Glutamatergic neuron (in vitro differentiated cells): ENCODE data around the gene SLIT1. TPM values are rescaled to one million over a fixed set of nuclear protein-coding genes. Genes with fewer than 3 reads are reported as not detected.

Experiments
- DNase-seq: peaks from one replicate; pipeline ENCODE4 v3.0.0; 2022
- H3K27ac Mint-ChIP-seq: one replicate; pipeline ENCODE4 v1.8.0; 2020; ENCODE audit warnings: mild to moderate bottlenecking, mixed read lengths, inconsistent platforms; ENCODE audit not compliant: unreplicated experiment
- H3K27me3 Mint-ChIP-seq: one replicate; pipeline ENCODE4 v1.8.0; 2020; ENCODE audit warnings: mild to moderate bottlenecking, moderate library complexity, mixed read lengths, inconsistent platforms; ENCODE audit not compliant: unreplicated experiment
- H3K36me3 Mint-ChIP-seq: one replicate; pipeline ENCODE4 v1.8.0; 2020; ENCODE audit warnings: mild to moderate bottlenecking, mixed read lengths, inconsistent platforms; ENCODE audit not compliant: unreplicated experiment
- H3K4me1 Mint-ChIP-seq: one replicate; pipeline ENCODE4 v1.8.0; 2020; ENCODE audit warnings: mild to moderate bottlenecking, low read depth, mixed read lengths, inconsistent platforms; ENCODE audit not compliant: unreplicated experiment
- H3K4me3 Mint-ChIP-seq: one replicate; pipeline ENCODE4 v1.8.0; 2020; ENCODE audit warnings: mild to moderate bottlenecking, mixed read lengths, inconsistent platforms; ENCODE audit not compliant: unreplicated experiment
- H3K9me3 Mint-ChIP-seq: one replicate; pipeline ENCODE4 v1.8.0; 2020; ENCODE audit warnings: mild to moderate bottlenecking, moderate library complexity, mixed read lengths, inconsistent platforms; ENCODE audit not compliant: unreplicated experiment
- total RNA-seq: library from RNA; stranded (reverse); fragmentation: NEBNext Ultra II Directional; extraction: Animal tissue kit (Norgen Biotek cat#: 25700); gene quantifications from one replicate; pipeline ENCODE4 v1.2.1, GENCODE V29; 2021; ENCODE audit not compliant: unreplicated experiment
- TF ChIP-seq, protein P1 (sequence below): fragments of 200-600 bp; sonication (generic); IDR thresholded peaks from one replicate; pipeline ENCODE4 v1.5.0; 2021; ENCODE audit not compliant: partially characterized antibody, unreplicated experiment

SLIT1 gene
- total RNA-seq, 1 donor from 2014 or later, result 11.3 TPM

DNA sequence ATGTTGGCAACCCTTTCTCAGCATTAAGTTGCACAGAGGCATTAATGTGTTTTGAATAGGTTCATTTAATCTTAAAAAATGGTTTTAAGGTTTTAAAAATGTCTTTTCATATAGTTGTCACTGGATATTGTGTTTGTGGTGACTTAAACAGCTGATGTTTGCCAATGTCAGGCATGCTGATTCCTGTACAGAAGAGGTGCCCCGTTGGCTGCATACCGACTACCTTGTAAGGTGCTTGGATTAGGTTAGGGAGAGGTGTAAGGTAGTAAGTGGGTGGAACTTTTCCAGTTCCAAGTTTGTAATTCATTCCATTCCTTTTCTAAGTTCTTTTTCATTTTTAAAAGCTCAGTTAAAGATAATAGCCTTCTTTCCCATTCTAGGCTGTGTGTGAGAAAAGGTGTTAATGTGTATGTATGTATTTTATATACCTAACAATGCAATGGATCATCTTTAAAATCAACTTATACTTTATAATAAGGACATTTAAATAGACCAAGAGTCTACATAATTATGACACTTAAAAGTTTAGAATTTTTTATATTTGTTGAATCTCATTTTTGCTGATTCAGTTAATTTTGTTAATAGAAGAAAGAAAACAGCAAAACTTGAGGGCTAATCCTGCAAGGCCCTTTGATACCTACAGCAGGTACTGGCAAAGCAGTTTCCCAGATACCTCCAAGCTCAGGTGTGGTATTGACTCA is 198.5 kb downstream of the SLIT1 start:
- H3K27me3 Mint-ChIP-seq, result peaks cover 10% of the 10 kb centered on the region
- H3K27ac Mint-ChIP-seq, result no peak overlapping the region
- TF ChIP-seq, protein P1, sequence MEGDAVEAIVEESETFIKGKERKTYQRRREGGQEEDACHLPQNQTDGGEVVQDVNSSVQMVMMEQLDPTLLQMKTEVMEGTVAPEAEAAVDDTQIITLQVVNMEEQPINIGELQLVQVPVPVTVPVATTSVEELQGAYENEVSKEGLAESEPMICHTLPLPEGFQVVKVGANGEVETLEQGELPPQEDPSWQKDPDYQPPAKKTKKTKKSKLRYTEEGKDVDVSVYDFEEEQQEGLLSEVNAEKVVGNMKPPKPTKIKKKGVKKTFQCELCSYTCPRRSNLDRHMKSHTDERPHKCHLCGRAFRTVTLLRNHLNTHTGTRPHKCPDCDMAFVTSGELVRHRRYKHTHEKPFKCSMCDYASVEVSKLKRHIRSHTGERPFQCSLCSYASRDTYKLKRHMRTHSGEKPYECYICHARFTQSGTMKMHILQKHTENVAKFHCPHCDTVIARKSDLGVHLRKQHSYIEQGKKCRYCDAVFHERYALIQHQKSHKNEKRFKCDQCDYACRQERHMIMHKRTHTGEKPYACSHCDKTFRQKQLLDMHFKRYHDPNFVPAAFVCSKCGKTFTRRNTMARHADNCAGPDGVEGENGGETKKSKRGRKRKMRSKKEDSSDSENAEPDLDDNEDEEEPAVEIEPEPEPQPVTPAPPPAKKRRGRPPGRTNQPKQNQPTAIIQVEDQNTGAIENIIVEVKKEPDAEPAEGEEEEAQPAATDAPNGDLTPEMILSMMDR, result no peak
- no peak overlapping the region for H3K4me3 Mint-ChIP-seq
- peaks cover 40% of the 10 kb centered on the region for H3K4me1 Mint-ChIP-seq
- no peak for DNase-seq
- peaks cover 8% of the 10 kb centered on the region for H3K9me3 Mint-ChIP-seq
- H3K36me3 Mint-ChIP-seq, result no peaks in the 10 kb centered on the region

DNA sequence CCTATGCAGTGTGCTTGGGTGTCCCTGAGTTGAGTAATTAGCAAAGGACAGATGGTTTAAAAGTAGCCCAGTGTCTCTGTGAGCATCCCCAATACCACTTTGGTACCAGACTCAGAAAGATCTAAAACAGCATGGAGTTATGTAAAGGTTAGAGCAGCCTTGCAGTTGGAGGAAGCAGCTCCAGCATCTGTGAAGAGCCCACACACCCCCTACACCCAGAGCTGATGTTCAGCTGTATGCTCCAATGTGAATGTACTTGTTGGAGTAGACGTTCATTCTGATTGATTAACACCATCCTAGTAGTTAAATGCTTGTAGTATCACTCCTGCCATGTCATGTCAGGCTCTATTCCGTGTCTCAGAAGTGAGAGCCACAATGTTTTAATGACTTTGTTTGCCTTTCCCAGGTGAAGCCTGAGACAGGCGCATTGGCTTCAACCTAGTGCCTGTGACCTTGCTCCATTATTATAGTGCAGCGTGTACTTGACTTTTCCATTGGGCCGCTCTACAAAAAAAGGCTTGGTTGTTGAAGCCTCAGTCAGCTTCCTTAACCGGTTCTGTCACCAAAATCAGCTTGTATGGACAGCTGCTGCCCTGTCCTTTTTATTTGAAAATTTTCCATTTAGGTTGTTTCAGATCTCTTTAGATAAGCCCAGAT is 199.4 kb downstream of the SLIT1 start:
- peaks cover 8% of the 10 kb centered on the region for H3K9me3 Mint-ChIP-seq
- H3K27me3 Mint-ChIP-seq, result peaks cover 10% of the 10 kb centered on the region
- TF ChIP-seq, protein P1, result no peak
- H3K36me3 Mint-ChIP-seq, result peaks cover 6% of the 10 kb centered on the region
- peak overlapping the region; percentile 72 for H3K4me3 Mint-ChIP-seq
- DNase-seq, result no peak
- H3K27ac Mint-ChIP-seq, result peak overlapping the region; percentile 96
- peaks cover 40% of the 10 kb centered on the region for H3K4me1 Mint-ChIP-seq

DNA sequence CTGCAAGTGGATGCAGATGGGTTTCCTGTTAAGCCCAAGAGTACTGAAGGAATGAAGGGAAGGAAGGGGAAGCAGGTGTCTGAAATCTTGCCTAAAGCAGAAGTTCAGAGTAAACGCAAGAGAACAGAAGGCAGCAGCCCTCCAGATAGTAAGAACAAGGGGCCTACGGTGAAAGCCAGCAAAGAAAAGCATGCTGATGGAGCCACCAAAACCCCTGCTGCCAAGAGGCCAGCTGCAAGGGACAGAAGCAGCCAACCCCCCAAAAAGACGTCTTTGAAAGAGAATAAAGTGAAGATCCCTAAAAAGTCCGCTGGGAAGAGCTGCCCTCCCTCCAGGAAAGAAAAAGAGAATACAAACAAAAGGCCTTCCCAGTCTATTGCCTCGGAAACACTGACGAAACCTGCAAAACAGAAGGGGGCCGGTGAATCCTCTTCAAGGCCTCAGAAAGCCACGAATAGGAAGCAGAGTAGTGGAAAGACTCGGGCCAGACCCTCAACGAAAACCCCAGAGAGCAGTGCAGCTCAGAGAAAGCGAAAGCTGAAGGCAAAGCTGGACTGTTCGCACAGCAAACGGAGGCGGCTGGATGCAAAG is 201.1 kb downstream of the SLIT1 start:
- H3K4me3 Mint-ChIP-seq, result peak overlapping the region; percentile 72
- peaks cover 13% of the 10 kb centered on the region for H3K36me3 Mint-ChIP-seq
- peaks cover 37% of the 10 kb centered on the region for H3K4me1 Mint-ChIP-seq
- no peak for DNase-seq
- H3K27me3 Mint-ChIP-seq, result peaks cover 10% of the 10 kb centered on the region
- H3K27ac Mint-ChIP-seq, result peak overlapping the region; percentile 96
- peaks cover 5% of the 10 kb centered on the region for H3K9me3 Mint-ChIP-seq
- TF ChIP-seq, protein P1, result no peak

DNA sequence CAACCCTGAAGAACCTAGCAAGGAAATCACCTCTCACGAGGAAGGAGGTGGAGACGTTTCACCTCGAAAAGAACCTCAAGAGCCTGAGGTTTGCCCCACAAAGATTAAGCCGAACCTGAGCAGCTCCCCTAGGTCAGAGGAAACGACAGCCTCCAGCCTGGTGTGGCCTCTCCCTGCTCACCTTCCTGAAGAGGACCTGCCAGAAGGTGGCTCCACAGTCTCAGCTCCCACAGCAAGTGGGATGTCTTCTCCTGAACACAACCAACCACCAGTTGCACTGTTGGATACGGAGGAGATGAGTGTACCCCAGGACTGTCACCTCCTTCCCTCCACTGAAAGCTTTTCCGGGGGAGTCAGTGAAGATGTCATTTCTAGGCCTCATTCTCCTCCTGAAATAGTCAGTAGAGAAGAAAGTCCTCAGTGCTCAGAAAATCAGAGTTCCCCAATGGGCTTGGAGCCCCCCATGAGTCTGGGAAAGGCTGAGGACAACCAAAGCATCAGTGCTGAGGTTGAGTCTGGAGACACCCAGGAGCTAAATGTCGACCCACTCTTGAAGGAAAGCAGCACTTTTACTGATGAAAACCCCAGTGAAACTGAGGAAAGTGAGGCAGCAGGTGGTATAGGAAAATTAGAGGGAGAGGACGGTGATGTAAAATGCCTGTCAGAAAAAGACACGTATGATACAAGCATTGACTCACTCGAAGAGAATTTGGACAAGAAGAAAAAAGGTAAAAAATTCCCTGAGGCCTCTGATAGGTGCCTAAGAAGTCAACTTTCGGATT is 203.4 kb downstream of the SLIT1 start:
- Mint-ChIP-seq H3K4me1 (peaks cover 34% of the 10 kb centered on the region), H3K9me3 (peaks cover 5% of the 10 kb centered on the region), H3K27ac (no peak overlapping the region), H3K36me3 (peaks cover 13% of the 10 kb centered on the region), H3K27me3 (peaks cover 10% of the 10 kb centered on the region), H3K4me3 (no peak overlapping the region)
- TF ChIP-seq, protein P1, result no peak
- no peak for DNase-seq
